Type B pancreatic cell (in vitro differentiated cells): ENCODE measurements around the gene SLC22A1. TPM values are rescaled to one million over a fixed set of nuclear protein-coding genes. Genes with fewer than 3 reads are reported as not detected.

ENCODE experiments used
- total RNA-seq: library from RNA; stranded (reverse); gene quantifications from 2 replicates; pipeline ENCODE4 v1.2.1, GENCODE V29; 2021; ENCODE audit warnings: low replicate concordance

Gene SLC22A1
- total RNA-seq, 1 donor from 2014 or later: 3.0 TPM

Other genes with a start within 250 kb of the SLC22A1 start
- gene MAS1, start 230.8 kb upstream of the SLC22A1 start, total RNA-seq: not detected in 2 replicates
- 79.8 and 95.5 TPM in 2 replicates for gene IGF2R, start 152.7 kb upstream of the SLC22A1 start, total RNA-seq
- not detected in 2 replicates for gene SLC22A2, start 137.0 kb downstream of the SLC22A1 start, total RNA-seq
- 0.52 and 0.87 TPM in 2 replicates for gene SLC22A3, start 226.6 kb downstream of the SLC22A1 start, total RNA-seq